ENCODE results near the gene NECTIN1.

Gene NECTIN1

GRCh38 chr11:119643876-119644225 is 85.1 kb downstream of the NECTIN1 start:
- Histone ChIP-seq H3K4me2 (ENCODE audit: low read depth, low read length) (no peak overlapping the region), H3K4me3 (ENCODE audit: low read length) (no peak overlapping the region), H3K9ac (ENCODE audit: low read length) (no peak overlapping the region), H3F3A (ENCODE audit: insufficient read depth, low read length) (no peaks in the 10 kb centered on the region), H3K9me2 (replicated peaks; ENCODE audit: insufficient read depth, low read length) (no peaks in the 10 kb centered on the region), H3K27me3 (replicated peaks; ENCODE audit: insufficient read depth, low read length) (peaks cover 50% of the 10 kb centered on the region), H3K79me2 (ENCODE audit: low read length) (no peaks in the 10 kb centered on the region), H3K36me3 (replicated peaks; ENCODE audit: insufficient read depth, low read length) (no peaks in the 10 kb centered on the region), H3K27ac (ENCODE audit: low read length) (no peak overlapping the region), H4K20me1 (ENCODE audit: insufficient read depth, low read length) (no peaks in the 10 kb centered on the region), H3K9me3 (replicated peaks; ENCODE audit: insufficient read depth, low read length) (no peaks in the 10 kb centered on the region), H2AFZ (ENCODE audit: low read length) (no peak overlapping the region), H3K4me1 (ENCODE audit: low read length) (no peaks in the 10 kb centered on the region)
- no peak for TF ChIP-seq EZH2phosphoT487 (IDR thresholded peaks at IDR 0.05; ENCODE audit: low read length)
- no peak for DNase-seq

- DNase-seq: no peak
- Histone ChIP-seq H3K36me3 (replicated peaks; ENCODE audit: insufficient read depth, low read length) (no peaks in the 10 kb centered on the region), H3K4me1 (ENCODE audit: low read length) (no peaks in the 10 kb centered on the region), H3K9me3 (replicated peaks; ENCODE audit: insufficient read depth, low read length) (no peaks in the 10 kb centered on the region), H3K27me3 (replicated peaks; ENCODE audit: insufficient read depth, low read length) (peaks cover 50% of the 10 kb centered on the region), H3K9ac (ENCODE audit: low read length) (no peak overlapping the region), H4K20me1 (ENCODE audit: insufficient read depth, low read length) (no peaks in the 10 kb centered on the region), H3K4me3 (ENCODE audit: low read length) (no peak overlapping the region), H3K79me2 (ENCODE audit: low read length) (no peaks in the 10 kb centered on the region), H3K9me2 (replicated peaks; ENCODE audit: insufficient read depth, low read length) (no peaks in the 10 kb centered on the region), H2AFZ (ENCODE audit: low read length) (no peak overlapping the region), H3F3A (ENCODE audit: insufficient read depth, low read length) (no peaks in the 10 kb centered on the region), H3K27ac (ENCODE audit: low read length) (no peak overlapping the region), H3K4me2 (ENCODE audit: low read depth, low read length) (no peak overlapping the region)
- TF ChIP-seq EZH2 (optimal IDR thresholded peaks at IDR 0.05; ENCODE audit: low read depth, low read length): no peak
- TF ChIP-seq, protein P1, sequence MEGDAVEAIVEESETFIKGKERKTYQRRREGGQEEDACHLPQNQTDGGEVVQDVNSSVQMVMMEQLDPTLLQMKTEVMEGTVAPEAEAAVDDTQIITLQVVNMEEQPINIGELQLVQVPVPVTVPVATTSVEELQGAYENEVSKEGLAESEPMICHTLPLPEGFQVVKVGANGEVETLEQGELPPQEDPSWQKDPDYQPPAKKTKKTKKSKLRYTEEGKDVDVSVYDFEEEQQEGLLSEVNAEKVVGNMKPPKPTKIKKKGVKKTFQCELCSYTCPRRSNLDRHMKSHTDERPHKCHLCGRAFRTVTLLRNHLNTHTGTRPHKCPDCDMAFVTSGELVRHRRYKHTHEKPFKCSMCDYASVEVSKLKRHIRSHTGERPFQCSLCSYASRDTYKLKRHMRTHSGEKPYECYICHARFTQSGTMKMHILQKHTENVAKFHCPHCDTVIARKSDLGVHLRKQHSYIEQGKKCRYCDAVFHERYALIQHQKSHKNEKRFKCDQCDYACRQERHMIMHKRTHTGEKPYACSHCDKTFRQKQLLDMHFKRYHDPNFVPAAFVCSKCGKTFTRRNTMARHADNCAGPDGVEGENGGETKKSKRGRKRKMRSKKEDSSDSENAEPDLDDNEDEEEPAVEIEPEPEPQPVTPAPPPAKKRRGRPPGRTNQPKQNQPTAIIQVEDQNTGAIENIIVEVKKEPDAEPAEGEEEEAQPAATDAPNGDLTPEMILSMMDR (IDR thresholded peaks at IDR 0.05; ENCODE audit: low read length): no peak
- TF ChIP-seq EZH2phosphoT487 (IDR thresholded peaks at IDR 0.05; ENCODE audit: low read length): no peak
Measured at GRCh38 chr11:119643212-119643875, 85.7 kb downstream of the NECTIN1 start.

DNA sequence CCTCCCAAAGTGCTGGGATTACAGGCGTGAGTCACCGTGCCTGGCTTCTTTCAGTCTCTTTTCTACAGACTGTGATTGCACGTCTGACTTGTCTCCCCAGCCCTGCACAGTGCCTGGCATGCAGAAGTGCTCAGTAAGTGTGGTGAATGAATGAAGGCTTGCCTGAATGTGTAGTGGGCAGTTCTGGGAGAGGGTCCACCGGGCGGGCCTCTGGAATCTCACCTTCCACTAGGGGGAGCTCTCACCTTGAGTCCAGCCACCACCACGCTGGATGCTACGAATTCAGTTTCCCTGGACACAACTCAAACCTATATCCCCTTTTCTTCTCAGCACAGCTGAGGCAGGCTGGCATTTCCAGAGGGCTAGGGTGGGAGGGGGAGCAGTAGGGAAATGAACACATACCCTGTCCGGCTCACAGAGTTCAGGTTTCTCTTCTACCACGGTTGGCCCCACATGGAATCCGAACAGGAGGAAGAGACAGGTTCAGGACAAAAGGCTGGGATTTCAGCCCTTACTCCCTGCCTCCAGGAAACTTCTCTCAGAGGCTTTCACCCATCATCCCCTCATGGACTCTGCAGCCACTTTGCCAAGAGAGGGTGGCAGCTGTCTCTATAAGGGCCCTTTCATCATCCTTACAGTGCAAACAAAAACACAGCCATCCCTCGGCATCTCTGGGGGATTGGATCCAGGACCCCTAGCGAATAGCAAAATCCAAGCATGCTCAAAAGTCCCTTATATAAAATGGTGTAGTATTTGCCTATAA is 86.8 kb downstream of the NECTIN1 start:
- no peaks in the 10 kb centered on the region for H3K79me2 ChIP-seq (ENCODE audit: low read length)
- no peaks in the 10 kb centered on the region for H3K36me3 ChIP-seq (replicated peaks; ENCODE audit: insufficient read depth, low read length)
- DNase-seq: peak; percentile 26
- peaks cover 50% of the 10 kb centered on the region for H3K27me3 ChIP-seq (replicated peaks; ENCODE audit: insufficient read depth, low read length)
- H3K9me3 ChIP-seq (replicated peaks; ENCODE audit: insufficient read depth, low read length): no peaks in the 10 kb centered on the region
- H3K9me2 ChIP-seq (replicated peaks; ENCODE audit: insufficient read depth, low read length): no peaks in the 10 kb centered on the region
- H3K4me3 ChIP-seq (ENCODE audit: low read length): no peak overlapping the region
- H3K9ac ChIP-seq (ENCODE audit: low read length): no peak overlapping the region
- H3K4me1 ChIP-seq (ENCODE audit: low read length): no peaks in the 10 kb centered on the region
- H3K4me2 ChIP-seq (ENCODE audit: low read depth, low read length): no peak overlapping the region
- H3K27ac ChIP-seq (ENCODE audit: low read length): no peak overlapping the region
- no peak overlapping the region for H2AFZ ChIP-seq (ENCODE audit: low read length)
- no peaks in the 10 kb centered on the region for H4K20me1 ChIP-seq (ENCODE audit: insufficient read depth, low read length)
- H3F3A ChIP-seq (ENCODE audit: insufficient read depth, low read length): no peaks in the 10 kb centered on the region
- no peak for TF ChIP-seq EZH2phosphoT487 (IDR thresholded peaks at IDR 0.05; ENCODE audit: low read length)
- TF ChIP-seq EZH2 (optimal IDR thresholded peaks at IDR 0.05; ENCODE audit: low read depth, low read length): no peak
- TF ChIP-seq, protein P1 (IDR thresholded peaks at IDR 0.05; ENCODE audit: low read length): peak; percentile 74

GRCh38 chr11:119640541-119640940 is 88.5 kb downstream of the NECTIN1 start:
- no peak overlapping the region for H3K9ac ChIP-seq (ENCODE audit: low read length)
- H4K20me1 ChIP-seq (ENCODE audit: insufficient read depth, low read length): no peaks in the 10 kb centered on the region
- no peaks in the 10 kb centered on the region for H3K36me3 ChIP-seq (replicated peaks; ENCODE audit: insufficient read depth, low read length)
- H3K27me3 ChIP-seq (replicated peaks; ENCODE audit: insufficient read depth, low read length): peaks cover 46% of the 10 kb centered on the region
- TF ChIP-seq EZH2 (optimal IDR thresholded peaks at IDR 0.05; ENCODE audit: low read depth, low read length) (no peak), EZH2phosphoT487 (IDR thresholded peaks at IDR 0.05; ENCODE audit: low read length) (no peak)
- TF ChIP-seq, protein P1 (IDR thresholded peaks at IDR 0.05; ENCODE audit: low read length): no peak
- no peaks in the 10 kb centered on the region for H3K4me1 ChIP-seq (ENCODE audit: low read length)
- no peak overlapping the region for H3K4me2 ChIP-seq (ENCODE audit: low read depth, low read length)
- H3K27ac ChIP-seq (ENCODE audit: low read length): no peak overlapping the region
- H2AFZ ChIP-seq (ENCODE audit: low read length): no peak overlapping the region
- no peaks in the 10 kb centered on the region for H3K9me2 ChIP-seq (replicated peaks; ENCODE audit: insufficient read depth, low read length)
- no peaks in the 10 kb centered on the region for H3K9me3 ChIP-seq (replicated peaks; ENCODE audit: insufficient read depth, low read length)
- no peak for DNase-seq
- no peaks in the 10 kb centered on the region for H3K79me2 ChIP-seq (ENCODE audit: low read length)
- H3F3A ChIP-seq (ENCODE audit: insufficient read depth, low read length): no peaks in the 10 kb centered on the region
- no peak overlapping the region for H3K4me3 ChIP-seq (ENCODE audit: low read length)

All from MM.1S (cell line).